Left lobe of liver (tissue), 1 donor: ENCODE measurements around the gene MEGF11. TPM values are rescaled to one million over a fixed set of nuclear protein-coding genes. Genes with fewer than 3 reads are reported as not detected.

Experiments used
- total RNA-seq: library from RNA; stranded (reverse); gene quantifications from one replicate; pipeline ENCODE4 v1.2.1, GENCODE V29; 2021
- donor health status: DM: no; HTN: yes; CAD: no.

MEGF11 gene
- total RNA-seq, 1 donor from 2014 or later, result not detected

Other genes with a start within 250 kb of the MEGF11 start
- gene DIS3L, start 39.8 kb upstream of the MEGF11 start, total RNA-seq, result 27.2 TPM
- gene TIPIN, start 102.9 kb upstream of the MEGF11 start, total RNA-seq, result 2.5 TPM
- gene MAP2K1, start 133.2 kb upstream of the MEGF11 start, total RNA-seq, result 73.8 TPM
- gene SNAPC5, start 244.0 kb upstream of the MEGF11 start, total RNA-seq, result 16.3 TPM